Fibroblast of peridontal ligament (primary cell): Measurements from ENCODE around the gene RFX3.

Source experiments
- DNase-seq: peaks from one replicate; pipeline ENCODE4 v3.0.0-alpha.2; 2010; ENCODE audit errors: extremely low read depth

RFX3 gene

DNA sequence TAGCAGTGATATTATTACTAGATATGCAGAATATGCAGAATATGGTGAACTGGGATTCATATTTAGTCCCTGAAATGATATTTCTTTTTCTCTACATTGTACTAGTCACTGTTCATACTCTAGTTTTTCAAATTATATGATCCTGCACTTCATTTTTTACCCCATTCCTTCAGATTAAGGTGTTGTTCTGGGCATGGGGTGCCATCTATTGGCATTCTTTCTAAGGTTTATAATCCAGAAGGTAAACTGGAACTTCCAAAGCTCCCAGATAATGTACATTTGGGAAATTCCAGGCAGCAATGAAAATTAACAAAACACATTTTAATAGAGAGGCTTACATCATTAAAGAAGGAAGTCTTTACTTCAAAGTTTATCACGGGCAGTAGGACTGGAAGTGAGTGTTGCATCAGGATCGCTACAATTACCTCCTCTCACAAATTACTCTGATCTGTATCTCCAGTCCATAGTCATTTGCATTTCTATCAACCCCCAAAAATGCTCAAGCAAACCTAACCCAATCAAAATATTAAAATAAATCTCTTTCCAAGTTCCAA lies 12.5 kb downstream of the RFX3 start:
- DNase-seq: no peak

DNA sequence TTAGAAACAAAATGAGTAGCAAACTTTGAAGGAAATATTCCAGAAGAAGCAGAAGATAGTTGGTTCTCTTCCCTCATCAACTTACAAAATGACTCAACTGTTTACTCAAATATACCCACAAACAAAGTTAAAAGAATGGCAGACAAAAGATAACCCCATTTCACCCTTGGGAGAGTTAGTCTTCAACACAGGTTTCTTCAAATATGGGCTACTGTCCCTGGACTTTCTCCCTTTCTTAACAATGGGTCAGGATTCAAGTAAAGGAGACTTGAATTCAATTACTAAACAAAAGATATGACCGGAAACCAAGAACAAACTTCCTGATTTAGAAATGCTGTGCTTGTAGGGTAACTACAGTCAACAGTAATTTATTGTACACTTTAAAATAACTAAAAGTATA lies 14.2 kb downstream of the RFX3 start:
- no peak for DNase-seq

DNA sequence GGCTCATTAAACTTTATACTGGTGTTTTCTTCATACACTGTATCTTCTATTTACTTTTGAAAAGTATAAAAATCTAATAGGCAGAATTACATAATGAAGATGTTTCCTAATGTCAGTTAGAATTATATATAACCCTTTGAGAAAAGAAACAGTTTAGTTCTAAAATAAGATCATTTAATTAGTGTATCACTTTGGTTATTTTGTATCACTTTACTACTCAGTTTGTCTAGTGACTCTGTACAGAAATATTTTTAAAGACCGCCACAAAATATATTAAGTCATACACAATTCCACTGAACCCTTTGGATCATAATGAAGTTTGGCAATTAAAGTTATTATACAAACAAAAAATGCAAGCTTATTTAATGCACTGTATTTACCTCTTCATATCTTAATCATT lies 15.0 kb downstream of the RFX3 start:
- DNase-seq: no peak

DNA sequence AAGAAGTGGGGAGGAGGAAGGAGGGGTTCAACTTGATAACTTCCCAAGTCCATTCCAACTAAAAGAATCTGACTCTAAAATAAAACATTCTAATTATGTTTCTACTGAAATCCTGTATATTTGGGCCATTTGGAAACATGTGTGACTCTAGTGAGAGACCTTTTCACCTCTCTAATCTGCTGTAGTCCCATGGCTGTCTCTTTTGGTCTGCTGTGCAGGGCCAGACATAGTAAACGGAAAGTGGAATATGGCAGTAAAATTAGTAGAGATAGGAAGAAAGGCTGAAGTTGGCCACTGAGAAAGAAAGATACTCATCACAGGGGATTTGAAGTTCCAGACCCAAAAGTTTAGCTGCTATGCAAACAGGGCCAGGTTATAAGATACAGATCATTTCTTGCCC lies 15.9 kb downstream of the RFX3 start:
- no peak for DNase-seq

DNA sequence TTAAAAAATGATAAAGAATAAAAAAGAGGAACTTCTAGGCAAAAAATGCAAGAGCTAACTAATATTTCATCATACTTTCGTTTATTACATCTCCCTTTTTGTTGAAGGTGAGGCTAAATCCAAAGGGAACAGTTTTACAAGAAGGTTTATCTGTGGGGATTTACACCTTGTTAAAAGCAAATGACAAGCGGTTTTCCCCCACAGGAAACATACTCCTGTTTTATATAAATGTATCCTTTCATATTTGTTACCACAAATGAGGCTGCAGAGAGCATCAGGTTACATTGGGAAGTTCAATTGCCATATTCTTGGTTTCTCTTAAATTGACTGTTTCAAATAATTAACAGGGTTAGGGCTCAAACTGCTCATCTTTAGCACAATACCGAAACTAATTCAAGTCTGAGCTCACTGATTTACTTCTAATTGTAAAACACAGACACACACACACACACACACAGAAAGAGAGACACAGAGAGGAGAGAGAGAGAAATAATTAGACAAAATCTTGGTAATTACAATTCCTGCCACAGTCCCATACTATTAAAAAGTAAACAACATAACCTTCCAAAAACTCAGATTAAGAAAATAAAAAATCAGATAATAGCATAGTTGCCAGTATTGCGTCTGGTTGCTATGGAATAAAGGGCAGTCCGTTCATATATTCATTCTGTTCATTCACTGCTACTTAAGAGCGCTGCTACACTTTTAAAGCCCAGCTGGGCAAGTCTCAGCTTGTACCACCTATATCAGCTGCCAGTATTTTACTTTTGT lies 17.1 kb downstream of the RFX3 start:
- DNase-seq: peak; percentile 49

DNA sequence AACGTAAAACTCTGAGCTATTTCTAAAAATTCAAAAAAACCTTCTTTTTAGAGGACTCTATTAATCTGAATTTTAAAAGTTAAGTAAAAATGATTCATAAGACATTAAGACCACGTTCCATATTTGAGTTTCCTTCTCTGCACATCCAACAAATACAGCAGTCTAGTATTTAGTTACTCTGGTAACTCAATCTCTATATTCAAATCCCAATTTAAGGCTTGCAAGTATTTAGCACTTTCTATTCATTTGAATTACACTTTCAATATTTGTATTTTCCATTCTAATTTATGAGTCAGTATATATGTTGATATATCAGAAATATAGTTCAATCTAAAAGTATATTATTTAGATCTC lies 17.7 kb downstream of the RFX3 start:
- DNase-seq: no peak

DNA sequence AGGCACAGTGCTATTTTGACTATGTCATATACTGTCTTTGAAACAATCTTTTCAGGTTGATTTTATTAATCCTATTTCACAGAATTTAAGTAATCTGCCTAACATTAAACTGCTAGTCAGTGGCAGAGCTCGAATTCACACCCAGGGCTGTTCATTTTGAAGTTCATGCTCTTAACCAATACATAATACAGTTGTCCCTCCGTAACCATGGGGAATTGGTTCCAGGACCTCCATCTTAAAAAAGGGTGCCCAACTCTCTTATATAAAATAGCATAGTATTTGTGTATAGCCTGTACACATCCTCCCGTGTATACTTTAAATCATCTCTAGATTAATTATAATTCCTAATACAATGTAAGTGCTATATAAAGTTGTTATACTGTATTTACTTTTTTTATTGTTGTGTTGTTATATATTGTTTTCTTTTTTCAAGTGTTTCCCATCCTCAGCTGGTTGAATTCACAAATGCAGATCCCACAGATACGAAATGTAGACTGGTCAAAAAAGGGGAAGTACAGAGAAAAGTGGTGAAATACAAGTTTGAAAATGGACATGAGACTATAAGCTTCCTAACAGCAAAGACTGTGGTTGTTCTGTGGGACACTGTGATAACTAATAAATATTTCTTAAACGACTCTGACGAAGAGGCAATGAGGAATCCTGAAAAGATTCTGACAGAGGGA lies 18.3 kb downstream of the RFX3 start:
- no peak for DNase-seq

DNA sequence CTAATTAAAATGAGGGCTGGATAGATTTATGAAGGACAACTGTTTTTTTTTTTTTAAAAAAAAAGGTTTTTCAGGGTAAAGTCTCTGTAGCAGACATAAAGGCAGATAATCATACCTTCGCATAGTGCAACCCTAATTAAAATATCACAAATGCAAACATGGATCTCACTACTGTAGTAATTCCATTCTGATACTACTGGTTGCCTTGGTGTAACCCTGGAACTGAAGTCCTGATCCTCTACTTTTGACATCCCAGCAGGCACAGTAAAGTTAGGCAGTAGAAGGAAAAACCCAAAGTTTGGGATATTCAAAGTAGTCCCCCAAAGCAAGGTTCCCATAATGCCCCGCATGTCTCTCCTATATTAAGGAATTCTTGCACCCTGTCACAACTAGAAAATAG lies 19.6 kb downstream of the RFX3 start:
- no peak for DNase-seq

DNA sequence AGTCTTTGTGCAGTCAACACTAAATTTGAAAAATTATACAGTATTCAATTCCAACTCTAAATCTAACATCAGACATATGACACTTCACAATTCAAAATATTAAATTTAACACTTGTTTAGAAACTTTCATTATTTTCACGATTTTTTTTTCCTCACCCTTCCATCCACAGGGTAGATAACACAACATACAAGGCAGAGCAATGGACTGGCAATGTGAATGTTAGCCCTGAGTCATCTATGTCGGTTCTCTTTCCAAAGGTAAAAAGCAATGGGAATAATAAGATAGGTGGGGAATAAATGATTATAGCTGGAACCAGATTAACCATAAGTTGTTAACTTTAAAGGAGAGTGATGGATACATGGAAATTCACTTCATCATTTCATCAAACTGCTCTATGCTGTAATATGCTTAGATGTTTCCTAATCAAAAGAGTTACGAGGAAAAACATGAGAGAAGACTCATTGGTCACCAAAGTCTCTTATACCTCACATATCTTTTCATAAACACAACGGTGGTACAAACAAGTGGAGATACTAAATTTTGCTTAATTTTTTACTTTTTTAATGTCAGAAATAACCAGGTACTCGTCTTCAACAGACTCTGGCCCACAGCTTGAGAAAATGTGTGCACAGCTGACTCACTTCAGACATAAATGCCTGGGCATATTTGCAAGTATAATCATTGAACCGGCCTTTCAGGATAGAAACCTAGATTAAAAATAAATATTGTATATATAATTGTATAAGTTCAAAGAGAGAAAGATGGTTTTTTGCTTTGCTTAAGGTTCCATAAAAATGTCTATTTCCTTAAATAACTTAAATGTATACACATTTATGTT lies 23.0 kb downstream of the RFX3 start:
- peak; percentile 29 for DNase-seq

DNA sequence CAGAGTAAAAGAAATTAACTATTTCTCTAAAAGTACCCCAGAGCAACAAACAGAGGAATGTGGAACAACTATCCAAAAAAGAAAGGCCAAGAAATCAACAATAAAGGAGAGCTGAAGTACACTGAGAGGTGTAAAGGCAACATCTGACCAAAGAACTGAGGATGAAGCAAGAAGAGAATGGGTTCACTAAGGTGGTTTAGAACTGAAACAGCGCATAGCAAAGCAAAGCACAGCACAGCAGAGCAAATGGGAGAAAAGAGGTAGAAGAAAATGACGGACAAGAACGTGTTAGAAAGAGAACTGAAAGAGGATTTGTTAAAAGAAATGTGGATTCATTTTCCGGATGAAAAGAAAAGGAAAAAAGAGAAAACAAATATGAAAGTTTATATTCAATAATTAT lies 25.8 kb downstream of the RFX3 start:
- DNase-seq: no peak

DNA sequence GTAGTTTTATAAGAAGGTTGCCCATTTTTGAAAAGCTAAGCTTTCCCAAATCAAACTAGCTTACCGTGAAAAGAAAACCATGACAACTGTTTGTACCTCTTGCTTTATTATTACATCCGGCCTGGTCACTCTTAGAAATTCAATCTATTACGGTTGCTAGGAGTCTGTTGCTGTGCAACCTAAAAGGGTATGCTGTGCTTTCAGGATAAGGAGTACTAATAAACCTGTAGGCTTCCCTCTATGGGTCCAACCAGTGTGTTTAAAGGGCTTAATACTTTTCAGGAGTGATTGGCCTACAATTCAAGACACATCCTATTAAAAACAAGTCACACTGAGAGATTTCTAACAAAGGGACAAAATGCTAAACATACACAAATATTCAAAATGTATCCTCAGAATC lies 27.1 kb downstream of the RFX3 start:
- DNase-seq: peak; percentile 29

DNA sequence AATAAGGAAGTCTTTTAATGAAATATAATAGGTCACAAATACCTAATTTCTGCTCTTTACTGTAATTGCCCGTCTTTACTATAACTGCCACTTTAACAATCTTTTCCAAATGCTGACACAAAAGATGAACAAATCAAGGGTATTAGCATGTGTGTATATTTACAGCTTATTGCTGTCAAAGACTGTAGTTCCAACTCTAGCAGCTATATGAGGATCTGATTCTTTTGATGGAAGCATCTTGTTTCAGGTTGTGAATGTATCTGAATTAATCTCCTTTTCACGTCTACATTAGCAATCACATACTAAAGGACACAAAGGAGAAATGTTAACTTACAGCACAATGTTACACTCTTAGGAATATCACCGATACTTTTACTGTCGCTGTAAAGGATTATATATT lies 27.9 kb downstream of the RFX3 start:
- DNase-seq: no peak

DNA sequence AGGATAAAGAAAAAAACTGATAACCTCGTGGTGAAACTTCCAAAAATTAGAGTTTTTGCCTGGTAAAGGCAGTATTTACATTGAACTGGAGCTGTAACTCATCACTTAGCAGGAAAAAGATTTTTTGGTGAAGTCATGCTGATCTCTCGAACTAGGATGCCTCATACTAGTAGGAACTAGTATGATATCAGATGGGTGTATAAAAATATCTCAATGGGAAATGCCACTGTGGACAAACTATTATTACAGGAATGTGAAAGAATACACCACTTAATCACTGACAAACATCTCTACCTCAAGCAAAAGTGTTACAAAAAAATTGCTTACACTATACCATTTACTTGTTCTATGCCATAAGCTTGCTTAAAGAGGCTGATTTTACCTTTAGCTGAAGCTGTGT lies 28.4 kb downstream of the RFX3 start:
- peak; percentile 39 for DNase-seq

DNA sequence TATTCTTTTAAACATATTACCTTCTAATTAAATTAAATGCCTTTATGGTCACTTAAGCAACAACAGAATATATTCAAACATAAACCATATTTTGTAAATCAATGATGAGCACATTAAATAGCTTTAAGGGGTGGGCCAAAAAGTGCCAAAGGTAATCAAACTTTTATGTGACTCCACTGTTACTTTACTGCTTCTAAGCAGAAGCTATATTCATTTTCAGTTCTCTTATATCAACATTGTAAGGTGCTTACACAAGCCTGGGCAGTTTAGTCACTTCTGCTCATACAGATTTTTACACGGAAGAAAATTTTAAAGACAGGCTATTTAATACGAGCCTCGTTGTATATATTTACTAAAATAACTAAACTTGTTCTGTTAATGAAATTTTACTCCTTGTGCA lies 29.9 kb downstream of the RFX3 start:
- no peak for DNase-seq

DNA sequence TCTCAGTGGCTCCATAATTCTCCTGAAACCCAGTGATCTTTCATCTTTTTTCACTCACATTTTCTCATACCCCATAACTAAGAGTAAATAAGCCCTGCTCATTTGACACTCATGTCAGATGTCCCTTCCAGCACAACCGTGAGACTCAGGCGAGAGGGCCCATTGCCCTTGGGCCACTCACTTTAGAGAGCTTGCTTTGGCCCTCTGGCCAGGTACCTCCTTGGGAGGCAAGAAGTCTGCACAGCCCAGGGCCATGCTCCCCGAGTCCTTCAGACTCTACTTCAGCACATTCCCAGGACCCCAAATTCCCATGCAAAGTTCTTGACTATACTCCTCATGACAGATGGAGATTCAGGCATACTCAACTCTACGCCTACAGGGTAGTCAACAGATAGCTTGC lies 33.6 kb downstream of the RFX3 start:
- no peak for DNase-seq

DNA sequence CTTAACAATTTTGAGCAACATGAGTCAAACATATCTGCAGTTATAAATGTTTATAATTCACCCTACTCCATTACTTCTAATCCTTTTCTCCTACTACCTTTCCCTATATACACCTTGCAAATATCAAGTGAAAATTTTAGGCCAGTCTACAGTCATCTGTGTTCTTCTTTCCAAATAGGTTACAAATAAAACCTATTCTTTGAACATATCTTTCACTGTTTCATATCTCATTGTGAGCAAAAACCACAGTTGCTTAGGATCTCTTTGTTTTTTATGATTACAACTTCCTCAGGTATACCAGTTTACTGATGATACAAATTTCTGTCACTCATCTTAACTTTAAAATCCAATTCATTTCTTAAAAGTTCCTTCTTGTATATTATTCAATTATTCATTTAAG lies 34.4 kb downstream of the RFX3 start:
- DNase-seq: no peak

DNA sequence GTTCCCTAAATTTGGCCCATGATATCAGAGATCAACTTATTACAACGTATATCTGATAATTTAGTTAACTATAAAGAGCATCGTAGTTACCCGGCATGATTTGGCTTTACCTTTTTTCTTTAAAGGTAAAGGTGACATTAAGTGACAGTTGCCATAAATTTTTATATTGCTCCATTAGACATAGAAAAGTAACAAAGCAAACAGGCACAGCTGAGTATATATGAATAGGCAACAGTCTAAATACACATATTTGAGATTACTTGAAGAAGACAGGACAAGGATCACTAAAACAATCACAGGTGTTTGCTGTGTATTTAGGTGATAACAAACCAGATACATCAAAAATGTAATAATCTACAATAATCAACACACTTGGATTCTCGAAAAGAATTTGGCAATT lies 34.8 kb downstream of the RFX3 start:
- no peak for DNase-seq

DNA sequence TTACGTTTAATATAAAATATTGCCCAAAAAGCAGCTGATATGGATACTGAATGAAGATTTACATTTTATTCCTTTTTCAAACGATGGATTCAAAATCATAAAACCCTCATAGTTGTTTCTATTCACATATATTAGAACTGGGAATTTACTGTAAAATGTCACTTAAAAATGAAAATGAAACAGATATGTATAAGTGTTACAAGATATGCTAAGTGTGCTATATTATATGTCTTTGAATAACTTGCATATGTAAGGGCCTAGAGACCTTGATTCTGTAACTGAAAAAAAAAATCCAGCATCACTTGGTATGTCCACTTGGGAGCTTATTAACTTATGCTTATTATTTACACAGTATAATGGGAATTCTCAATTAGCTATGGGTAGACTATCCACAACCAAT lies 43.2 kb downstream of the RFX3 start:
- DNase-seq: no peak

DNA sequence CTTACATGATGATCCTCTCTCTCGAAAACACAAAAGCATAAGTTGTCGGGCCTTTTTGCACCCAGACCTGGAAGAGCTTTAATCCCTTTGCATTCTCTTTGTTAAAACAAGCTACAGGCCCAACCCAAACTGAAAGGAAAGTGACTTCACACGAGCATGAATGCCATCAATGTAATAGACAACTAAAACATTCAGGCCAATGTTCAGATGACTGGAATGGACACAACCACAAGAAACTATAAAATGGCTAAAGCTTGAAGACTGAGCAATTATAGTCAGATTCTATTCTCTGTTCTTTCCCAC lies 45.5 kb downstream of the RFX3 start:
- DNase-seq: no peak

DNA sequence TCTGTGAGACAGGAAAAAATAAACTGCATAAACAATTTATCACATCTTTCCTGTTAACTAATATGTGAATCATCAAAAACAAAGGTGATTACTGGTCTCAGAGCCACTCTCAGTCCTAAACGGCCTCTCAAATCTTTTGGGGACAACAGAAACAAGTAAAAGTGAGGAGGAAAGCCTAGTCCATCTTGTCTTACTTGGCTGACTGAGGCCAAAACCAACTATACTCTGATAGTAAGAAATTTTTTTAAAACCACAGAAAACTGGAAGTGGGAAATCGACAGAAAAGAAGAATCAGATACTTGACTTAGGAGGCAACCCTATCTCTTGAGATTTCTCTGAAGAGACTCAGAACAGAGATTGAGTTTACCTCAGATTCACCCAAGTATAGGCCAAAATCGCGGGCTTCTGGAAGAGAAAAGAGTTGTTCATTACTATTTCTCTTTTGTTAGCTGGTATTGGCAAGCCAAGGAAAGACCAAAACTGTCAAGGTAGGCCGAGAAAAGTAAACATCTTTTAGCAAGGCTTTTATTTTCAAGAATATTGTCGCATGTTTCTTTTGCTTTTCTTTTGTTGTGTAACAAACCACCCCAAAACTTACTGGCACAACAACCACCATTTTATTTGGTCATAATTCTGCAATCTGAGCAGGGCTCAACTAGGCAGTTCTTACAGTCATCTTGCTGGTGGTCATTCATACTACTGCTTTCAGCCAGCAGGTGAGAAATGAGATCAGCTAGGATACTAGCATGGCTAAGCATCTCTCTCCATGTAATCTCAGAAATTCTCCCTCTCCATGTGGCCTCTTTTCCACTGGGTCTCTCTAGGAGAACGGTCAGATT lies 46.1 kb downstream of the RFX3 start:
- no peak for DNase-seq

DNA sequence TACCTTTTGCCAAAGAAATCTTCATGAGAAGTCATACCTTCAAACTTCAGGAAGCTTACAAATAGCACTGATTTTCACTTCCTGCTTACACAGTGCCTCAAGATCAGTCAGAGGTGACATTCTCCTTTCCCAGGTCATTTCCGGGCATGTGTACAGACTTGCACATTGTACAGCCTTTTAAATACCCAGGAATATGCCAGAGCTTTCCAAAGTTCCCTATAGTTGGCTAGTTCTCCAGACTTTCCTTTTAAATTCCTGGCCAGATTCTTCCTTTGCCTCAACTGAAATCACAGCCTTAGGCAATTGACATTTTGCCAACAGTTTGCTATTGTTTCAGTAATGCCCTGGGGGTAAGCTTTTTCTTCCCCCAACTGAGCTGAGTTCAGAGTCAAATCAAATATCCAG lies 47.2 kb downstream of the RFX3 start:
- DNase-seq: peak; percentile 55
